ENCODE measurements around the gene DESI2.

The DESI2 gene

GRCh38 chr1:244700808-244701207, 47.9 kb downstream of the DESI2 start:
- ATAC-seq, result no peak
- no peak for TF ChIP-seq ZNF565 (CRISPR knock-in tag; conservative IDR thresholded peaks at IDR 0.05; ENCODE audit: low read depth)
- TF ChIP-seq CSRNP3 (CRISPR knock-in tag; IDR thresholded peaks at IDR 0.05), result no peak

- TF ChIP-seq PPARA (CRISPR knock-in tag; IDR thresholded peaks at IDR 0.05; ENCODE audit: borderline replicate concordance) (no peak), SNAI2 (CRISPR knock-in tag; IDR thresholded peaks at IDR 0.05) (no peak), RARB (CRISPR knock-in tag; IDR thresholded peaks at IDR 0.05) (no peak), BACH2 (CRISPR knock-in tag; IDR thresholded peaks at IDR 0.05; ENCODE audit: borderline replicate concordance) (no peak), CSDC2 (CRISPR knock-in tag; IDR thresholded peaks at IDR 0.05) (no peak), CSRNP3 (CRISPR knock-in tag; IDR thresholded peaks at IDR 0.05) (no peak), PATZ1 (CRISPR knock-in tag; IDR thresholded peaks at IDR 0.05; ENCODE audit: borderline replicate concordance) (no peak), ZFP3 (CRISPR knock-in tag; IDR thresholded peaks at IDR 0.05) (no peak), ARNTL (CRISPR knock-in tag; IDR thresholded peaks at IDR 0.05; ENCODE audit: borderline replicate concordance, low read depth) (no peak), TCF4 (CRISPR knock-in tag; IDR thresholded peaks at IDR 0.05; ENCODE audit: borderline replicate concordance) (no peak), ISL1 (CRISPR knock-in tag; IDR thresholded peaks at IDR 0.05) (no peak), ZNF565 (CRISPR knock-in tag; conservative IDR thresholded peaks at IDR 0.05; ENCODE audit: low read depth) (no peak), CREB5 (CRISPR knock-in tag; IDR thresholded peaks at IDR 0.05; ENCODE audit: low read depth) (no peak)
- no peak for ATAC-seq
These were observed 49.7 kb downstream of the DESI2 start for GRCh38 chr1:244702620-244703019.

- no peak for TF ChIP-seq ZNF8 (CRISPR knock-in tag; IDR thresholded peaks at IDR 0.05)
- no peak for TF ChIP-seq ZNF70 (CRISPR knock-in tag; IDR thresholded peaks at IDR 0.05)
- no peak for TF ChIP-seq ZFP3 (CRISPR knock-in tag; IDR thresholded peaks at IDR 0.05)
- no peak for ATAC-seq
These were observed 51.2 kb downstream of the DESI2 start for GRCh38 chr1:244704107-244704506.

- ATAC-seq, result no peak
- TF ChIP-seq PATZ1 (CRISPR knock-in tag; IDR thresholded peaks at IDR 0.05; ENCODE audit: borderline replicate concordance) (no peak), ZFP3 (CRISPR knock-in tag; IDR thresholded peaks at IDR 0.05) (no peak), POU6F1 (CRISPR knock-in tag; IDR thresholded peaks at IDR 0.05; ENCODE audit: borderline replicate concordance, low read depth) (no peak), TOX (CRISPR knock-in tag; IDR thresholded peaks at IDR 0.05; ENCODE audit: borderline replicate concordance) (no peak), OSR1 (CRISPR knock-in tag; IDR thresholded peaks at IDR 0.05) (no peak), ZNF8 (CRISPR knock-in tag; IDR thresholded peaks at IDR 0.05) (no peak), GLIS3 (CRISPR knock-in tag; IDR thresholded peaks at IDR 0.05) (no peak), TSHZ2 (CRISPR knock-in tag; IDR thresholded peaks at IDR 0.05) (no peak), ISL1 (CRISPR knock-in tag; IDR thresholded peaks at IDR 0.05) (no peak), TCF4 (CRISPR knock-in tag; IDR thresholded peaks at IDR 0.05; ENCODE audit: borderline replicate concordance) (no peak), ESRRG (CRISPR knock-in tag; IDR thresholded peaks at IDR 0.05) (no peak), ARNTL (CRISPR knock-in tag; IDR thresholded peaks at IDR 0.05; ENCODE audit: borderline replicate concordance, low read depth) (no peak), CSDC2 (CRISPR knock-in tag; IDR thresholded peaks at IDR 0.05) (no peak), SNAI2 (CRISPR knock-in tag; IDR thresholded peaks at IDR 0.05) (no peak), RARB (CRISPR knock-in tag; IDR thresholded peaks at IDR 0.05) (no peak)
These were observed 52.6 kb downstream of the DESI2 start for GRCh38 chr1:244705261-244706234.

Data from SK-N-SH treated with all-trans-retinoic acid at 6 μM for 48 hours (cell line).